Activated CD8-positive, alpha-beta T cell treated with anti-CD3 and anti-CD28 coated beads, Interleukin-2, amount 10 ng/mL, durations not matched to agents 7 days and 5 days (primary cell): Measurements from ENCODE around the gene SPPL3. TPM values are rescaled to one million over a fixed set of nuclear protein-coding genes. Genes with fewer than 3 reads are reported as not detected.
"Not testable (repeated sequence)": the region's sequence is repeated elsewhere in the genome, so short reads cannot be mapped to it uniquely, and the experiment has no call there.

ENCODE experiments used
- ATAC-seq: fragments of 150-1000 bp; cut with Tn5 transposase; one replicate; pipeline ENCODE4 v1.10.0; 2021; ENCODE audit warnings: moderate library complexity
- CTCF ChIA-PET: fragments of 350-600 bp; sonication (Branson Sonifier 250); formaldehyde crosslinking; loops from one replicate; lab custom pipeline; 2021; ENCODE audit warnings: antibody characterized with exemption; lab: Charles Lee
- POLR2A ChIA-PET: fragments of 350-600 bp; sonication (Branson Sonifier 250); formaldehyde crosslinking; loops from one replicate; lab custom pipeline; 2021; ENCODE audit warnings: antibody characterized with exemption; lab: Charles Lee
- DNase-seq: peaks from one replicate; pipeline ENCODE4 v3.0.0-alpha.2; 2020
- H3K27ac Mint-ChIP-seq: one replicate; pipeline ENCODE4 v1.8.0; 2021; ENCODE audit warnings: mild to moderate bottlenecking, mixed read lengths
- H3K27me3 Mint-ChIP-seq: one replicate; pipeline ENCODE4 v1.8.0; 2021; ENCODE audit warnings: low read depth, mixed read lengths
- H3K36me3 Mint-ChIP-seq: one replicate; pipeline ENCODE4 v1.8.0; 2021; ENCODE audit warnings: low read depth, mixed read lengths
- H3K4me1 Mint-ChIP-seq: one replicate; pipeline ENCODE4 v1.8.0; 2021; ENCODE audit warnings: low read depth, mixed read lengths
- H3K4me3 Mint-ChIP-seq: one replicate; pipeline ENCODE4 v1.8.0; 2021; ENCODE audit warnings: mild to moderate bottlenecking, mixed read lengths
- H3K9me3 Mint-ChIP-seq: one replicate; pipeline ENCODE4 v1.8.0; 2022; ENCODE audit warnings: mixed read lengths; ENCODE audit not compliant: insufficient read depth
- total RNA-seq, 2 experiments: library from RNA; stranded (reverse); gene quantifications; one replicate each; pipeline ENCODE4 v1.2.3, GENCODE V29; 2021

The SPPL3 gene
- total RNA-seq, 2 experiments from 2014 or later, result 23.3 to 27.8 TPM

DNA sequence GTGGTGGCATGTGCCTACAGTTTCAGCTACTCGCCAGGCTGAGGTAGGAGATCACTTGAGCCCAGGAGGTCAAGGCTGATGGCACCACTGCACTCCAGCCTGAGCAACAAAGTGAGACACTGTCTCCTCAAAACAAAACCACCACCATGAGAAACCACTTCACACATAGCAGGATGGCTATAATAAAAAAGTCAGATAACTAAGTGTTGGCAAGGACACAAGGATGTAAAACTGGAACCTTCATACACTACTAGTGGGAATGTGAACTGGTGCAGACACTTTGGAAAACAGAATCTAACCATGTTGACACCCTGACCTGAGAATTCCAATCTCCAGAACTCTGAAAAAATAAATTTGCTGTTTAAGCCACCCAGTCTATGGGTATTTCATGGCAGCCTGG lies 110.8 kb downstream of the SPPL3 start:
- ChIA-PET POLR2A (interaction anchor here (0.6 kb wide), 1 partner anchor 679 kb away, joined by 3 read pairs; no protein-coding TSS in a partner anchor), CTCF (no interaction called here)
- DNase-seq (no peak), ATAC-seq (no peak)
- H3K9me3 Mint-ChIP-seq, result peaks cover 27% of the 10 kb centered on the region
- H3K36me3 Mint-ChIP-seq, result peaks cover 29% of the 10 kb centered on the region
- no peak overlapping the region for H3K4me3 Mint-ChIP-seq
- peaks cover 11% of the 10 kb centered on the region for H3K4me1 Mint-ChIP-seq
- H3K27ac Mint-ChIP-seq, result no peak overlapping the region
- H3K27me3 Mint-ChIP-seq, result no peaks in the 10 kb centered on the region

DNA sequence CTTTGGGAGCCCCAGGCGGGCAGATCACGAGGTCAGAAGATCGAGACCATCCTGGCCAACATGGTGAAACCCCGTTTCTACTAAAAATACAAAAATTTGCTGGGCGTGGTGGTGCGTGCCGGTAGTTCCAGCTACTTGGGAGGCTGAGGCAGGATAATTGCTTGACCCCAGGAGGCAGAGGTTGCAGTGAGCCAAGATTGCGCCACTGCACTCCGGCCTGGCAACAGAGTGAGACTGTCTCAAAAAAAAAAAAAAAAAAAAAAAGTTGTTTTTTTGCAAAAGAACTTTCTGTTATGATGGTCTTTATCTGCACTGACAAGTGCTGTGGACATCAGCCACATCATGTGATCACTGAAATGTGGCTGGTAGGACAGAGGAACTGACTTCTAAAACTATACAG lies 111.7 kb downstream of the SPPL3 start:
- H3K4me1 Mint-ChIP-seq, POLR2A ChIA-PET, ATAC-seq, DNase-seq, H3K4me3 Mint-ChIP-seq, H3K27me3 Mint-ChIP-seq, CTCF ChIA-PET, H3K27ac Mint-ChIP-seq: not testable (repeated sequence)
- Mint-ChIP-seq H3K9me3 (peaks cover 26% of the 10 kb centered on the region), H3K36me3 (peaks cover 32% of the 10 kb centered on the region)

DNA sequence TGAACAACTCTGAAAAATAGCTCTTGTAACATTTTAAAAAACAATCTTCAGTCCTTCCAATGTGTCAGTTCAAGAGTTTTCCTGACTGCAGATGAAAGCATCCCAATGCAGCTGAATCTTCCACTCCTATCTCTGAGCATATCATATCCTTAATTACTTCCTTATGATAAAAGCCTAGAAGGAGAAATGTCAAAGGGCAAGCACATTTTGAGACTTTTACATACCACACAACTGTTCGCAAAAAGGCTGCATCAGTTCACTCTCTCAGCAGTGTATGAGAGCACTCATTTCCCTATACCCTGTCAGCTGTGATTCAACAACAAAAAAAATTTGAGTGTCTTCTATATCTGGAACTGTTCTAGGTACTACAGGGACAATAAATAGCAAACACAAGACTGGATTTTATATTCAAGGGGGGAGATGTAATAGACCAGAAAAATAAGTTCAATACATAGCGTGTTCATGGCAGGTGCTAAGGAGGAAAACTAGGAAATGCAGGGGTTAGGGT lies 112.4 kb downstream of the SPPL3 start:
- Mint-ChIP-seq H3K27ac (no peak overlapping the region), H3K4me1 (peaks cover 3% of the 10 kb centered on the region), H3K4me3 (no peak overlapping the region), H3K36me3 (peaks cover 27% of the 10 kb centered on the region), H3K9me3 (peaks cover 22% of the 10 kb centered on the region), H3K27me3 (no peaks in the 10 kb centered on the region)
- ChIA-PET CTCF (interaction anchor here (0.8 to 1.3 kb wide), 2 partner anchors 16 to 65 kb away, joined by 3 read pairs; no protein-coding TSS in a partner anchor), POLR2A (no interaction called here)
- ATAC-seq (no peak), DNase-seq (no peak)

DNA sequence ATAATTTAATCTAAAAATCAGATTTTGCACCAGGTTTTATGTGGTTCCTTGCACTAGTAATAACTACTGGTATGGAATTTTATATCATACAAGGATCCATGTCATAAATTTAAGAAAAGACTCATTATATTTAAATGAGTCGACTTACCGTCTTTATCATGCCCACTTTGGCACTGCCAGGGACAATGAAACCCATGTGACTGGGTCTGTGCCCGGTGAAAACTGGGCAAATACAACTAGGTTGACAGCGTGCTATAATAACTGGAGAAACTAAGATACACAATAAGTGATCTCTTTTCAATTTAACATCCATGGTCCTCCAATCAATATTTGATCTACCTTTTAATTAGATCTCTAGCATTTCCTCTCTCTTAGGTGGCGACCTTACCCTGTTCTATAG lies 114.0 kb downstream of the SPPL3 start:
- Mint-ChIP-seq H3K36me3 (peaks cover 15% of the 10 kb centered on the region), H3K4me1 (peaks cover 3% of the 10 kb centered on the region), H3K4me3 (no peak overlapping the region), H3K27ac (no peak overlapping the region), H3K9me3 (peaks cover 9% of the 10 kb centered on the region), H3K27me3 (no peaks in the 10 kb centered on the region)
- ChIA-PET POLR2A (no interaction called here), CTCF (interaction anchor here (0.7 kb wide), 1 partner anchor 101 kb away, joined by 4 read pairs; no protein-coding TSS in a partner anchor)
- ATAC-seq, result no peak
- DNase-seq, result no peak

DNA sequence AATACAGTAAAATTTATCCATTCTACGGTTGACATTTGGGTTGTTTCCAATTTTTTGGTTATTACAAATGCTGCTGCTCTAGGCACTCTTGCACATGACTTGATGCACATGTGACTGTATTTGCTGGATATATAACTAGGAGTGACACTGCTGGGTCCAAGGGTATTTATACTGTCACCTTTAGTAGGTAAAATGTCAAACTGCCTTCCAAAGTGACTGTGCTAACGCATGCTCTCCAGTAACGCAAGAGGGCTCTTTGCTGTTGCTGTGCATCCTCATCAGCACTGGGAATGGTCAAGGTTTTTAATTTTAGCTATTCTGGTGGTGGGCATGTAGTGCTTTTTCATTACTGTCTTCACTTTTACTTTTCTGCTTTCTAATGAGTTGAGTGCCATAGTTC lies 116.3 kb downstream of the SPPL3 start:
- Mint-ChIP-seq H3K4me1 (peaks cover 12% of the 10 kb centered on the region), H3K27me3 (no peaks in the 10 kb centered on the region), H3K4me3 (no peak overlapping the region), H3K27ac (no peak overlapping the region), H3K36me3 (peaks cover 20% of the 10 kb centered on the region), H3K9me3 (no peaks in the 10 kb centered on the region)
- no peak for ATAC-seq
- POLR2A ChIA-PET, result no interaction called here
- no peak for DNase-seq
- CTCF ChIA-PET, result no interaction called here

DNA sequence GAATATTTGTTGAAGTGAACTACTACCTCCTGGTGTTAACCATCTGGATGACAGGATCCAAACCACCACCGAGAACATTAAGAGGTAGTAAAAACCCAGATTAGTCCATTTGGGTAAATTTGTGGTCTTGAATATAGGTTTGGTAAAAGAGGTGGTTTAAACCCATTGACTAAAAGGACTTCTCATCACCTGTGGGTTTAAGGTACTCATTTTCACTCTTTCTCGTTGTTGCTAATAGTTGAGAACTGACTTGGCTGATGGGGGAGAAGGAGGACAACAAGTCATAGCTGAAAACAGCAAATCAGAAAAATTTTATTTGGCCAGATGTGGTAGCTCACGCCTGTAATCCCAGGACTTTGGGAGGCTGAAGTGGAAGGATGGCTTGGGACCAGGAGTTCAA lies 119.4 kb downstream of the SPPL3 start:
- no peak for DNase-seq
- Mint-ChIP-seq H3K4me3 (no peak overlapping the region), H3K4me1 (peaks cover 18% of the 10 kb centered on the region), H3K9me3 (no peaks in the 10 kb centered on the region), H3K36me3 (peaks cover 33% of the 10 kb centered on the region), H3K27me3 (no peaks in the 10 kb centered on the region), H3K27ac (no peak overlapping the region)
- no peak for ATAC-seq
- ChIA-PET CTCF (no interaction called here), POLR2A (no interaction called here)

DNA sequence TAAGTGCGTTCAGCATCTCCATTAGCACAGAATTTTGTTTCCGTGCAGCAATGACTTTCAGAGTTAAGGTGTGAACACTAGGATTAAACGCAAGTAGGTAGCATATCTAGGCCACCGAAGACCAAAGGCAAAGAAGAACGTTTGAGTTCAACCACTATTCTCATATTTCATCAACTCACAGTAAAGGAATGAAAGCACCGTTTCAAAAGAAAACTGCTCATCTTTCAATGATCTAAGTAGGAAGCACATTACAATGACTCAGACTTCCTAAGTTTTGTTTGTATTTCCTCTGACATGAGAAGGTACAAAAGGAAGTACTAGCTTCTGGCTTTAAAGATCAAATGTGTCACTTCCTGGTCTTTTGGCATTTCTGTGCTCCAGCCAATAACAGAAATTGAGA lies 121.0 kb downstream of the SPPL3 start:
- H3K27ac Mint-ChIP-seq, result peak overlapping the region; percentile 71
- peaks cover 18% of the 10 kb centered on the region for H3K4me1 Mint-ChIP-seq
- peaks cover 29% of the 10 kb centered on the region for H3K36me3 Mint-ChIP-seq
- no peaks in the 10 kb centered on the region for H3K9me3 Mint-ChIP-seq
- ATAC-seq (no peak), DNase-seq (no peak)
- no peaks in the 10 kb centered on the region for H3K27me3 Mint-ChIP-seq
- no peak overlapping the region for H3K4me3 Mint-ChIP-seq
- ChIA-PET CTCF (interaction anchor here (1.2 kb wide), 1 partner anchor 189 kb away, joined by 3 read pairs; no protein-coding TSS in a partner anchor), POLR2A (no interaction called here)

DNA sequence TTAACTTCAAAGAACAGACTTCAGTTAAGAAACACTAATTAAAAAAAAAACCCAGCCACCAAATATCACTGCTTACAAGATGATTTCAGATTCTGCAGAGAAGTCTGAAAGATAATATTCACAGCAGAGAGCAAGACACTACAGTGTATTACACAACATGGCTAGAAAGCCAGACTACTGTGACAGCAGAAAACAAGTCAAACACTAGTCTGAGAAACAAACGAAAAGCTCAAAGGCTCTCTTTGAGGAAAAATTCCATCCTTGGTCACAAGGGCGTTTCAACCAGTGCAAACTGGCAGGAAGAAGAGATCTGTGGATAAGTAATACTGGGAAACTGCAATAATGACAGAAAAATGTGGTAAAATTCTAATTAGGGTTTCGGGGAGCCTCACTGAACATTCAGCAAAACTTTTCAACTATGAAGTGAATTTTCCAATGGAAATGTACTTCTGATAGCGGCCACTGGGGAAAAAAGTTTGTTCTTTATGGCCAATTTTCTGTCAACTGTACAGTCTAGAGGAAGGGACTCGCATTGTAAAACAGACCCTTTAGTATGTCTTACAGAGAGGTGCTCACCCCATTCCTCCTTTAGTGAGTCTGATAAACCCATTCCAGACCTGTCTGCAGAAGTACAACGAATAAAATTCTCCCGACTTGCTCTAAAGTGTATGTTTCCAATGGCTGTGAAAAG lies 128.2 kb downstream of the SPPL3 start:
- Mint-ChIP-seq H3K36me3 (peaks cover 8% of the 10 kb centered on the region), H3K4me3 (no peak overlapping the region), H3K4me1 (peaks cover 21% of the 10 kb centered on the region), H3K9me3 (no peaks in the 10 kb centered on the region), H3K27me3 (no peaks in the 10 kb centered on the region), H3K27ac (no peak overlapping the region)
- ChIA-PET CTCF (interaction anchor here (0.7 to 2.5 kb wide), 4 partner anchors 12 to 196 kb away, joined by 3 to 9 read pairs (median 4); no protein-coding TSS in a partner anchor), POLR2A (interaction anchor here (0.8 kb wide), 1 partner anchor 111 kb away, joined by 3 read pairs; no protein-coding TSS in a partner anchor)
- ATAC-seq, result no peak
- DNase-seq, result no peak

DNA sequence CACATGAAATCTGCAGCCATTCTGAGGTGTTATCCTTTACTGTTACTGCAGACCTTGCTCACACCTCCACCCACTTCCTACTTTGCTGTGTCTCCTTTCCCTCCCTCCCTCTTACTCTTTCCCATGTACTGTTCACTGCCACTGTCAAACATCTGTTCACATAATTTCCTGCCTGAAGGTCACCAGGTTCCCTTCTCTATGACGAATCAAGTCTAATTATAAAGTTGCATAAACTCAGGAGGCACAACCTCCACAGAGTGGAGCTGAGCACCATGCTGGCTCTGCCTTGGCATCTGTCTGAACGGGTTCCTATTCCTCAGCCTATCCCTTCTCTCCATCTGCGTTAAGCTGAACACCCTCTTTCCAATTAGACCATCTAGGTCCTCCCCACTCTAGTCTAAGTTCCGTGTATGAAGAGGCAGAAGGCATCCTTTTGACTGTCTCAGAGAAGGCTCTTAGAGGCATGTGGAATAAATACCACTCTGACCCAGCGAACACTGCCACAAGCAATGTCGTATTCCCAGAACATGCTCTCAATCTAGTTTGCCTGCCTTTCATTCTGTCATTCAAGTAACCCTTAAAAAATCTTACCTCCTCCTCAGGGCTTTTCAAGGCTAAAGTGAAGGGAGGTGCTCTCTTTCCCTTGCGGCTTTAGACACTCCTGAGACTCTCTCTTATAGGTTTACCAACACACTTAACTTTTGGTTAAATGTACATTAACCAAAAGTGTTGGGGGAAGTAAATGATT lies 129.8 kb downstream of the SPPL3 start:
- Mint-ChIP-seq H3K36me3 (peaks cover 5% of the 10 kb centered on the region), H3K27me3 (no peaks in the 10 kb centered on the region), H3K27ac (peak overlapping the region; percentile 56), H3K4me1 (peaks cover 21% of the 10 kb centered on the region), H3K9me3 (no peaks in the 10 kb centered on the region), H3K4me3 (no peak overlapping the region)
- DNase-seq, result no peak
- no peak for ATAC-seq
- CTCF ChIA-PET, result interaction anchor here (1.0 kb wide), 1 partner anchor 82 kb away, joined by 3 read pairs; no protein-coding TSS in a partner anchor
- POLR2A ChIA-PET, result interaction anchor here (0.5 kb wide), 2 partner anchors 38 to 145 kb away, joined by 3 to 4 read pairs; no protein-coding TSS in a partner anchor

DNA sequence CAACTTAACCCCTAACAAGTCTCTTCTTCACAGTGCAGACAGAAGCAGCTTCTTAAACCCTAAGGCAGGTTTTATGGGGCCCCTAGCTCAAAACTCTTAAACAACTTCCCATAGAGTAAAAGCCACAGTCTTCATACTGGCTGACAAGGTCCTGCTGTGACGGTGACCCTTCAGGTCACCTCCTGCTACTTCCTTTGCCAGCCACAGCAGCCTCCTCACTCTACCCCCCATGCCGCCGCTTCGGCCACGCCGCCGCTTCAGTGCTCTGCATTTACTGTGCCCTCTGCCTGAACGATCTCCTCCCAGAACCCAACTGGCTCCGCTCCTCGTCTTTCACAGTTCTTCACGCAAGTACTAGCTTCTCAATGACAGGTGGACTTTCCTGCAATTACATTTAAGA lies 133.1 kb downstream of the SPPL3 start:
- H3K4me3 Mint-ChIP-seq, result no peak overlapping the region
- H3K9me3 Mint-ChIP-seq, result no peaks in the 10 kb centered on the region
- H3K36me3 Mint-ChIP-seq, result peaks cover 7% of the 10 kb centered on the region
- DNase-seq (no peak), ATAC-seq (no peak)
- peaks cover 18% of the 10 kb centered on the region for H3K4me1 Mint-ChIP-seq
- CTCF ChIA-PET, result interaction anchor here (0.9 to 1.4 kb wide), 2 partner anchors 9 to 145 kb away, joined by 3 read pairs; no protein-coding TSS in a partner anchor
- no peaks in the 10 kb centered on the region for H3K27me3 Mint-ChIP-seq
- POLR2A ChIA-PET, result no interaction called here
- peak overlapping the region; percentile 35 for H3K27ac Mint-ChIP-seq

DNA sequence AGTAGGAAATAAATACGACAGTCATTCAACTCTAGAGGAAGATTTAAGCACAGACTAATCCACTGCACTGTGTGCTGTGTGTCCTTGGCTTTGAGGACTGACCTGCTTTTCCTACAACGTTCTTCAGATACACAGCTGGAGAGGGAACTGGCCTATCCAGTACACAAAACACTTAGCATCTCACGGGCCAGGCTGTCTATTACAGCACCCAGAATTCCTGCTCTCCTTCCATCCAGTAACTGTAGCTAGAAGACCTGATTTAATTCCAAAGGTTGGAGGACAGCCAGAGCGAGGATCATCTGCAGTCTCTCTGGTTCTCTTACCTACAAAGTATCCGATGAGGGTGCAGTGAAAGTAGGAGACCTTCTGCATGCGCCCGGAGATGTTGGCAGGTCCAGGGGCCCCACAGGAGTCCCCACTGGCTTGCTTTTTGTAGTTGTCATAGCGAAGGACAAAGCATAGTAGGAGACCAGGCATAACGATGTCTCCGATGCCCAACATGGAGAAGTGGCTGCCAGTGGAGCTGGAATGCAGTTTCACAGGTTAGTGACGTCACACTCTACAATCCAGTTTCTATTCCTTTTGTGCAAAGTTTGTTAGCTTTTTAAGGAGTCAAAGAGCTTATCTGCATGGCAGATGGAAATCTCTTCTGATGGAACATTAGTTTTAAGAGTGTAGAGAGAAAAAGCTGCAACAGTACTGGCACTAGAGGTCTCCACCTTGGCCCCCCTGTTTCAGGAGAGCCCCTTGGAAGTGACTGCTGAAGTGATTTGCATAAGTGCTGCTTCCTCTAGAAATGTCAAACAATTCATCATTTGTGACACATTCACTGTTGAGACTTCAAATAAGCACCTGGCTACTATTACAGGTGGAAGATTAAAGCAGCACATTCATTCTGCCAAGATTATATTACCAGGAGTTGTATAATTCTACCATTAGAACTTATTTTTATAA lies 136.8 kb downstream of the SPPL3 start:
- H3K4me3 Mint-ChIP-seq, result no peak overlapping the region
- peaks cover 12% of the 10 kb centered on the region for H3K36me3 Mint-ChIP-seq
- ATAC-seq (no peak), DNase-seq (no peak)
- no peak overlapping the region for H3K27ac Mint-ChIP-seq
- CTCF ChIA-PET, result no interaction called here
- H3K27me3 Mint-ChIP-seq, result no peaks in the 10 kb centered on the region
- no peaks in the 10 kb centered on the region for H3K4me1 Mint-ChIP-seq
- POLR2A ChIA-PET, result no interaction called here
- H3K9me3 Mint-ChIP-seq, result no peaks in the 10 kb centered on the region
